ENCODE data around the gene MACROD2. TPM values are rescaled to one million over a fixed set of nuclear protein-coding genes. Genes with fewer than 3 reads are reported as not detected.

Gene MACROD2
- total and polyA plus RNA-seq, 4 donors: 0.66 to 10.5 (median 3.3) TPM

DNA sequence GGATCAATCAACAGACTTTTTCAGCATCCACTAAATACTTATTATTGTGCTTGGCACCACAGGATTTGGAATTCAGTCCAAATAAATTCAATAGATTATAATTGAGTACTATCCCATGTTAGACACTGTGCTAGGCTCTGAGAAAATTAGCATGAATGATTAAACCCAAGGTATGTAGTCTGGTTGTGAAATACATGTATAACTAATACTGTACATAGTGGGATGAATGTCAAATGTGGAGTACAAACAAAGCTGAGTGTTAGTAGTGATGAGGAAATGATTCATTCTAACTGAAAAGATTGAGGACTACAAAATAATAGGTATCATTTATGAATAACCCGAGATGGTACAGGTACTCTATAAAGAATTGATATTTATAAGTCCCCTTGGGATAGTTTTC lies 454.0 kb downstream of the MACROD2 start:
- TF ChIP-seq FOXA1 (IDR thresholded peaks at IDR 0.05): no peak
- no peak for TF ChIP-seq FOXA2 (IDR thresholded peaks at IDR 0.05)
- TF ChIP-seq HNF4G (IDR thresholded peaks at IDR 0.05): no peak
- no peak for TF ChIP-seq GABPA (IDR thresholded peaks at IDR 0.05 in 1 of 2, conservative IDR thresholded peaks at IDR 0.05 in 1 of 2)
- TF ChIP-seq, protein P1, sequence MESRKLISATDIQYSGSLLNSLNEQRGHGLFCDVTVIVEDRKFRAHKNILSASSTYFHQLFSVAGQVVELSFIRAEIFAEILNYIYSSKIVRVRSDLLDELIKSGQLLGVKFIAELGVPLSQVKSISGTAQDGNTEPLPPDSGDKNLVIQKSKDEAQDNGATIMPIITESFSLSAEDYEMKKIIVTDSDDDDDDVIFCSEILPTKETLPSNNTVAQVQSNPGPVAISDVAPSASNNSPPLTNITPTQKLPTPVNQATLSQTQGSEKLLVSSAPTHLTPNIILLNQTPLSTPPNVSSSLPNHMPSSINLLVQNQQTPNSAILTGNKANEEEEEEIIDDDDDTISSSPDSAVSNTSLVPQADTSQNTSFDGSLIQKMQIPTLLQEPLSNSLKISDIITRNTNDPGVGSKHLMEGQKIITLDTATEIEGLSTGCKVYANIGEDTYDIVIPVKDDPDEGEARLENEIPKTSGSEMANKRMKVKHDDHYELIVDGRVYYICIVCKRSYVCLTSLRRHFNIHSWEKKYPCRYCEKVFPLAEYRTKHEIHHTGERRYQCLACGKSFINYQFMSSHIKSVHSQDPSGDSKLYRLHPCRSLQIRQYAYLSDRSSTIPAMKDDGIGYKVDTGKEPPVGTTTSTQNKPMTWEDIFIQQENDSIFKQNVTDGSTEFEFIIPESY (IDR thresholded peaks at IDR 0.05): no peak
- TF ChIP-seq EGR1 (IDR thresholded peaks at IDR 0.05; ENCODE audit: low read depth in 2 of 2): no peak
- TF ChIP-seq, protein P2, sequence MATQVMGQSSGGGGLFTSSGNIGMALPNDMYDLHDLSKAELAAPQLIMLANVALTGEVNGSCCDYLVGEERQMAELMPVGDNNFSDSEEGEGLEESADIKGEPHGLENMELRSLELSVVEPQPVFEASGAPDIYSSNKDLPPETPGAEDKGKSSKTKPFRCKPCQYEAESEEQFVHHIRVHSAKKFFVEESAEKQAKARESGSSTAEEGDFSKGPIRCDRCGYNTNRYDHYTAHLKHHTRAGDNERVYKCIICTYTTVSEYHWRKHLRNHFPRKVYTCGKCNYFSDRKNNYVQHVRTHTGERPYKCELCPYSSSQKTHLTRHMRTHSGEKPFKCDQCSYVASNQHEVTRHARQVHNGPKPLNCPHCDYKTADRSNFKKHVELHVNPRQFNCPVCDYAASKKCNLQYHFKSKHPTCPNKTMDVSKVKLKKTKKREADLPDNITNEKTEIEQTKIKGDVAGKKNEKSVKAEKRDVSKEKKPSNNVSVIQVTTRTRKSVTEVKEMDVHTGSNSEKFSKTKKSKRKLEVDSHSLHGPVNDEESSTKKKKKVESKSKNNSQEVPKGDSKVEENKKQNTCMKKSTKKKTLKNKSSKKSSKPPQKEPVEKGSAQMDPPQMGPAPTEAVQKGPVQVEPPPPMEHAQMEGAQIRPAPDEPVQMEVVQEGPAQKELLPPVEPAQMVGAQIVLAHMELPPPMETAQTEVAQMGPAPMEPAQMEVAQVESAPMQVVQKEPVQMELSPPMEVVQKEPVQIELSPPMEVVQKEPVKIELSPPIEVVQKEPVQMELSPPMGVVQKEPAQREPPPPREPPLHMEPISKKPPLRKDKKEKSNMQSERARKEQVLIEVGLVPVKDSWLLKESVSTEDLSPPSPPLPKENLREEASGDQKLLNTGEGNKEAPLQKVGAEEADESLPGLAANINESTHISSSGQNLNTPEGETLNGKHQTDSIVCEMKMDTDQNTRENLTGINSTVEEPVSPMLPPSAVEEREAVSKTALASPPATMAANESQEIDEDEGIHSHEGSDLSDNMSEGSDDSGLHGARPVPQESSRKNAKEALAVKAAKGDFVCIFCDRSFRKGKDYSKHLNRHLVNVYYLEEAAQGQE (IDR thresholded peaks at IDR 0.05): no peak
- TF ChIP-seq, protein P3, sequence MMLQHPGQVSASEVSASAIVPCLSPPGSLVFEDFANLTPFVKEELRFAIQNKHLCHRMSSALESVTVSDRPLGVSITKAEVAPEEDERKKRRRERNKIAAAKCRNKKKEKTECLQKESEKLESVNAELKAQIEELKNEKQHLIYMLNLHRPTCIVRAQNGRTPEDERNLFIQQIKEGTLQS (IDR thresholded peaks at IDR 0.05): no peak
- no peak for TF ChIP-seq TAF1 (conservative IDR thresholded peaks at IDR 0.05)
- TF ChIP-seq, protein P4, sequence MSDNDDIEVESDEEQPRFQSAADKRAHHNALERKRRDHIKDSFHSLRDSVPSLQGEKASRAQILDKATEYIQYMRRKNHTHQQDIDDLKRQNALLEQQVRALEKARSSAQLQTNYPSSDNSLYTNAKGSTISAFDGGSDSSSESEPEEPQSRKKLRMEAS (IDR thresholded peaks at IDR 0.05): no peak
- no peak overlapping the region for H3K4me3 ChIP-seq (ENCODE audit: low read depth in 1 of 3, low read length in 3 of 3)
- peaks cover 0 to 3% (median 0%) of the 10 kb centered on the region in 4 donors for H3K4me1 ChIP-seq (ENCODE audit: control insufficient read depth in 4 of 4, insufficient read depth in 4 of 4, low read length in 3 of 4)
- no peak for DNase-seq (ENCODE audit: low spot score)
- no peak overlapping the region for H3K9ac ChIP-seq (ENCODE audit: low read depth in 1 of 2, low read length in 2 of 2)
- H3K27ac ChIP-seq (ENCODE audit: low read depth in 1 of 2, low read length in 2 of 2): no peak overlapping the region
- H3K36me3 ChIP-seq (ENCODE audit: control insufficient read depth in 4 of 4, insufficient read depth in 3 of 4, low read depth in 1 of 4, low read length in 3 of 4): no peaks in the 10 kb centered on the region
- H3K27me3 ChIP-seq (ENCODE audit: control insufficient read depth in 4 of 4, insufficient read depth in 4 of 4, low read length in 3 of 4): no peaks in the 10 kb centered on the region
- WGBS: 80% methylated on average over 1 of the region's 1 CpG
- no peaks in the 10 kb centered on the region for H3K9me3 ChIP-seq (ENCODE audit: control insufficient read depth in 4 of 4, low read length in 3 of 4)

DNA sequence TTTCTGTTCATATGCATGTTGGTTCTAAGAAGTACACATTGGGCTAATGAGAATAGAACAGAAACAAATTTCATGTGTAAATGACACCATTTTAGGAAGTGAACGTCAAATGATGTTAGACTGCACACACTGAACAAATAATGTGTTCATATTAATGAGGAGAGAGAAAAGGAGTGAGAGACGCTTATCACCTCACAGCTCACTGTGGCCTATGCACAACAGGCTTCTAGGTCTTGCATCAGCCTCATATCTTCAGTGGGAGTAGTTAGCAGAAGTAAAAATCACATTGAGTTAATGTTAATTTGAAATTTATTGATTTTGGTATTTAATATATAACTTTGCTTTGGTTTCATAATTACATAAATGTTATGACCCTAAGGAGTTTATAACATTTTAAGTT lies 454.9 kb downstream of the MACROD2 start:
- TF ChIP-seq SP1 (IDR thresholded peaks at IDR 0.05) (no peak), FOXA1 (IDR thresholded peaks at IDR 0.05) (no peak), HNF4G (IDR thresholded peaks at IDR 0.05) (no peak), TAF1 (conservative IDR thresholded peaks at IDR 0.05) (no peak), RAD21 (IDR thresholded peaks at IDR 0.05) (no peak), RXRA (IDR thresholded peaks at IDR 0.05) (no peak)
- TF ChIP-seq, protein P5, sequence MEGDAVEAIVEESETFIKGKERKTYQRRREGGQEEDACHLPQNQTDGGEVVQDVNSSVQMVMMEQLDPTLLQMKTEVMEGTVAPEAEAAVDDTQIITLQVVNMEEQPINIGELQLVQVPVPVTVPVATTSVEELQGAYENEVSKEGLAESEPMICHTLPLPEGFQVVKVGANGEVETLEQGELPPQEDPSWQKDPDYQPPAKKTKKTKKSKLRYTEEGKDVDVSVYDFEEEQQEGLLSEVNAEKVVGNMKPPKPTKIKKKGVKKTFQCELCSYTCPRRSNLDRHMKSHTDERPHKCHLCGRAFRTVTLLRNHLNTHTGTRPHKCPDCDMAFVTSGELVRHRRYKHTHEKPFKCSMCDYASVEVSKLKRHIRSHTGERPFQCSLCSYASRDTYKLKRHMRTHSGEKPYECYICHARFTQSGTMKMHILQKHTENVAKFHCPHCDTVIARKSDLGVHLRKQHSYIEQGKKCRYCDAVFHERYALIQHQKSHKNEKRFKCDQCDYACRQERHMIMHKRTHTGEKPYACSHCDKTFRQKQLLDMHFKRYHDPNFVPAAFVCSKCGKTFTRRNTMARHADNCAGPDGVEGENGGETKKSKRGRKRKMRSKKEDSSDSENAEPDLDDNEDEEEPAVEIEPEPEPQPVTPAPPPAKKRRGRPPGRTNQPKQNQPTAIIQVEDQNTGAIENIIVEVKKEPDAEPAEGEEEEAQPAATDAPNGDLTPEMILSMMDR (IDR thresholded peaks at IDR 0.05; ENCODE audit: low read depth, low read length, missing input control): no peak
- TF ChIP-seq, protein P4 (IDR thresholded peaks at IDR 0.05): no peak
- Histone ChIP-seq H3K36me3 (ENCODE audit: control insufficient read depth in 4 of 4, insufficient read depth in 3 of 4, low read depth in 1 of 4, low read length in 3 of 4) (no peaks in the 10 kb centered on the region), H3K27me3 (ENCODE audit: control insufficient read depth in 4 of 4, insufficient read depth in 4 of 4, low read length in 3 of 4) (no peaks in the 10 kb centered on the region), H3K9me3 (ENCODE audit: control insufficient read depth in 4 of 4, low read length in 3 of 4) (no peaks in the 10 kb centered on the region), H3K4me3 (ENCODE audit: low read depth in 1 of 3, low read length in 3 of 3) (no peak overlapping the region), H3K27ac (ENCODE audit: low read depth in 1 of 2, low read length in 2 of 2) (no peak overlapping the region), H3K9ac (ENCODE audit: low read depth in 1 of 2, low read length in 2 of 2) (no peak overlapping the region), H3K4me1 (ENCODE audit: control insufficient read depth in 4 of 4, insufficient read depth in 4 of 4, low read length in 3 of 4) (peaks cover 0 to 3% (median 0%) of the 10 kb centered on the region in 4 donors)
- WGBS: 91% methylated on average over 2 of the region's 2 CpGs
- DNase-seq (ENCODE audit: low spot score): no peak

Data from liver (tissue), 9 donors.